HG02798 (cell line): ENCODE results near the gene SOX10.

Experiments
- ATAC-seq: cut with Tn5 transposase; IDR thresholded peaks from one replicate; pipeline ENCODE4 v1.9.1; 2021; ENCODE audit warnings: mild to moderate bottlenecking; ENCODE audit not compliant: unreplicated experiment, poor library complexity

The SOX10 gene

GRCh38 chr22:37983860-37984791 lies at the start of gene SOX10:
TSS of gene SOX10 (minus strand) at chr22:37984555. CDS start at chr22:37983784, 771 bp downstream.
- ATAC-seq, result no peak

DNA sequence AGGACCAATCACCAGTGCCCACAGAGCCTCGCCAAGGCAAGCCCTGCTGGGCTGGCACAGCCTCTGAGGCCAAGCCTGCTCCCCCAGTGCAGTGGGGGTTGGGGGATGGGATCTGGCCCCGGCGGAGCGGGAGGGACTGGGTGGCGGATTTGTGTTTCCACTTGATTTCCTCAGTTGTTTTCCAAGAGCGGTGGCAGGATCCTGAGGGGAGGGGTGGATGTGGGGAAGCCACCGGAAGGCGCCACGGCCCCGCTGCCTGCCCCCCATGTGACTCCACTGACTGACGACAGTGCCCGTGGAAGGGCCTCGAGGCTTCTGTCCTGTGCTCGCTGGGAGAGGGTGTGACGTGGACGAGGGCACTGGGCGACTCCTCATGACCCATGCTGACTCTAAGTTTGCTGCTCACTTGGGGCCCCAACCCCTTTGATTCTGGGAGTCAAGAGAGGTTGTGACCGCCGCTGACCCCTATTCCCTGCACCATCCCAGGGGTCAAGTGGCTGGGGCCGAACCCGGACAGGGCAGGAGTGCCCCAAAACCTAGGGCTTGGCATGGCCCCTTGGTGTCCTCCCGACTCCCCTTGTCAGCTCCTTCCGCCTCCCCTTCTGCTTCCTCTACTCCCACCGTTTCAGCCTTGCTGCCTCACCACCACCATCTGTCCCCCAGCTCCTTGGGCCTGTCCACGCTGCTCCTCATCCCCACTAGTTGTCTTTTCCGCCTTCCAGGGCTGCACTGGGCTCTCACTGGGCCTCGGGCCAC lies 49.3 kb upstream of the SOX10 start:
- no peak for ATAC-seq

GRCh38 chr22:38032681-38033521 lies 48.5 kb upstream of the SOX10 start:
- no peak for ATAC-seq

- ATAC-seq, result no peak
These were observed 47.1 kb upstream of the SOX10 start for GRCh38 chr22:38031491-38031890.

GRCh38 chr22:38030311-38031133 lies 46.2 kb upstream of the SOX10 start:
- no peak for ATAC-seq

GRCh38 chr22:38029901-38030300 lies 45.5 kb upstream of the SOX10 start:
- ATAC-seq, result no peak

DNA sequence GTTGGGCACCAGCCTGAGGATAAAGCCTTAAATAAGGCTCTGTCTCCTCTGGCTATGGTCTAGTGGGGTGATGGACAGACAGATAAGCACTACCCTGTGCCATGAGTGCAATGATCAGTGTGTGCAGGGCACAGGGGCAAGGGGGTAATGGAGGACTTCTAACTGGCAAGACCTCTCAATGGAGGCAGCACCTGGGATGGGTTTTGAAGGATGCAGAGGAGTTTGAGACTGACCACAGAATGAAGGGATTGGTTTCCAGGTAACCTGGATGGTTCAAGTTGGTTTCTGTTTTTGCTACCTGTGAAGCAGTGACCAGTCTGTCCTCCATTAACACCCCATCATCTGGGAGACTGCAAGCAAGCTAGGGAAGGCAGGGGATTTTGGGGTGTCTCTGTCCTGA lies 45.0 kb upstream of the SOX10 start:
- no peak for ATAC-seq

- ATAC-seq, result no peak
These were observed 44.2 kb upstream of the SOX10 start for GRCh38 chr22:38028344-38029130.

DNA sequence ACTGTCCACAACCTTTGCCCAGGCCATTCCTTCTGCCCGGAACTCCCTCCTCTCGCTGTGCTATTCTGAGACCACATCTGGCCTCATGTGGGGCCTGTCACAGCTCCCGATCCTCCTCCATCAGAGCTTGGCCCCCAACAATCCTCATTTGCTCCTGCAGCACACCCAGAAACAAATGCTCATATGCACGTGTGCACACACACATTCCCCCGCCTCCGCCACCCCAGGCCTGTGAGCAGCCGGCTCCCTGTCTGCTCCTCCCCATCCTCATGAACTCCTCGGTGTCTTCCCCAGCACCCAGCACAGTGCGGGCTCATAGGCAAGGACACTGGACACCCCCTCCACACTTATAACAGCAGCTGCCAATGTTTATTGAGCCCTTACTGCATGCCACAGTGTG lies 43.1 kb upstream of the SOX10 start:
- ATAC-seq, result no peak

DNA sequence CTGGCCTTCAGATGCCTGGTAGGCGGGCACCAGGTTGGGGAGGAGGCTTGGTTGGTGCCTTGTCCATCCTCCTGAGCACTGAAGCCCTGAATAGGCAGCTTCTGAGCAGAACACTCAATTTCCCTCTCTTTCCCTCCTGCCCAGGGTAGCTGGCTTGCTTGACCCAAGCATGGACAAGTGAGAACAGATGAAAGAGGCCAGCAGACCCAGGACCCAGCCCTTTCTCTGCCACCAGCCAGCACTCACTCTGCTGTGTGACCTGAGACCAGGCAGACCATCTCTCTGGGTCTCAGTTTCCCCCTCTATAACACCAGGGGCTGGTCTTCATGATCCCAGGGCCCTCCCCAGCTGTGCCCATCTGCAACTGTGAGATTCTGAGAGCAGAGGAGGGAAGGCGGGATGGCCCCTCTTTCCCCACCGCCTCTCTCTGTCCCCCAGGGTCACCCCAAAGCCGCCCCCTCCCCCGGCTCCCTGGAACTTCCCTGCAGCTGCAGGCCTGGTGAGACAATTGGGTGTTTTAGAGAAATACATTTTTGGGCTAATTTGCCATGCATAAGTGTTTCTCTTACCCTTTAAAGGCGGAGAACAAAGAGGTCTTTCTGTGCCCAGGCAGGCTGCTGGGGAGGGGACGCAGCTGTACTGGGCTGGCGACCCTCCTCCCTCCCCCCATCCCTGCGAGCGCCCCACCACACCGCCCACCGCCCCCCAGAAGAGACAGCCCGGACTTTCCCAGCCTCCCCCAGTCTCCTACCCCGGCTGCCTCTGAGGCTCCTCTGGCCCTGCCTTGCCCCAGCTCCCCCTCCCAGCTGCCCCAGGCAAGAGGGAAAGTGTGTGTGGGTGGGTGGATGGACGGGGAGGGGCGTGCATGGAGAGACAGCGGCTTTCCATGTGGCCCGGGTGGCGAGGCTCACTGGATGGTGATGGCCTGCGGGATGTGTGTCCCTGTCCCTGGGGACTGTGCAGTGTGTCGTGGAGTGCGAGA lies 42.1 kb upstream of the SOX10 start:
- no peak for ATAC-seq

DNA sequence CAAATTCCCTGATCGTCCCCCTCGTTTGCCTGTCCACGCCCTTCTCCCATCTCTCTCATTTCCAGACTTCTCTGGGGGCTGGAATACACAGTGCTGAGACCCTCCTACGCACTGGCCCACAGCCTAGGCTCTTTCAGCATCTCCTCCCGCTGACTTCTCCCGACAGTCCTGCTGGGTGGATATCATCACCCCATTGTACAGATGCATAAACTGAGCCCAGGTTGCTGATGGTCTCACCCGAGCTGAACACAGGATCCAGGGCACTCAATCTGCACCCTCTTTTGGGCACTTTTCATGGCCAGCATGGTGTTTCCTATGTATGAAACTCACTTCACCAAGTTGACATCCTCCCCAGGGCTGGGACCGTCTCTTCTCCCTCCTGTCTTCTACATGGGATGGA lies 41.2 kb upstream of the SOX10 start:
- no peak for ATAC-seq

- no peak for ATAC-seq
These were observed 38.7 kb upstream of the SOX10 start for GRCh38 chr22:38023045-38023444.

- ATAC-seq, result no peak
These were observed 36.9 kb upstream of the SOX10 start for GRCh38 chr22:38021206-38021605.

- ATAC-seq, result no peak
These were observed 34.8 kb upstream of the SOX10 start for GRCh38 chr22:38018938-38019827.

DNA sequence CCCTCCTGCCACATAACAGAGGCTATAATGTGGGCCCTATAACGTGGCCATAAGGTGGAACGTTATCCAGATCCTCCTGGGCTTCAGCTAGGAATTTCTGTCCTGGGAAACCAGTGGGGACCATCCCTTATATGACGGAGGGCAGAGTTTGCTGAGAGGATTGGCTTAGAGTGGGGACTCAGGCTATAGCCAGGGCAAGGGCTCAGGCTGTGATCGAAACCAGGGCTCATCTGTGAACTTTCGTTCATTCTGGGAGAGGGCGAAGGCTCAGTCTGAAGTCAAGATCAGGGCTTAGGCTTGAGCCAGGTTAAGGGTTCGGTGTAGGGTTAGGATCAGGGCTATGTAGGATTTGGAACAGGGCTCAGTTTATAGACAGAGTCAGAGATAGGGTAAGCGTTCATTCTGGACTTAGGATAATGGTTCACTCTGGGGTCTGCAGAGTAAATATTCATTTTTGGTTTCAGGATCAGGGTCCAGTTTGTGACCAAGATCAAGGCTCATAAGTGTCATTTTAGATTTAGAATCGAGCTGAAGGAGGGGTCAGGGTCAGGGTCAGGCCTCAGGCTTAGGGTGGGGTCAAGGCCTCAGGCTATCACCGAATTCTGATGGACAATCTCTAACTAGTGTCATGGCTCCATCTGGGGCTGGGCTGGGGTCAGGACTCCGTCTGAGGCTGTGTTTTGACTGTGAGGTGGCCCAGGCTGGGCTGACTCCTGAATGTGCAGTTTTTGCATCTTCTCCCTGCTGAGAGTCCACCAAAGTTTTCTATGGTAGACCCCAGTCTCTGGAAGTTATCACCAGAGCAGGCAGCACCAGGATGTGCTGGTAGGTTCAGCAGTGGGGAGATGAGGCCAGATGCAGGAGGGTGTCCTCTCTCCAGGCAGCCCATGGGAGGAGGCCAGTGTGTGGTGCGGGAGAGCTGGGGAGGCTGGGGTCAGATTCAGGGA lies 33.9 kb upstream of the SOX10 start:
- ATAC-seq, result no peak
